AML-193 (cell line): ENCODE results near the gene ACR.

Experiments
- DNase-seq, 2 experiments: peaks; one replicate each; lab custom pipeline; 2025; lab: John Stamatoyannopoulos, UW

Gene ACR

DNA sequence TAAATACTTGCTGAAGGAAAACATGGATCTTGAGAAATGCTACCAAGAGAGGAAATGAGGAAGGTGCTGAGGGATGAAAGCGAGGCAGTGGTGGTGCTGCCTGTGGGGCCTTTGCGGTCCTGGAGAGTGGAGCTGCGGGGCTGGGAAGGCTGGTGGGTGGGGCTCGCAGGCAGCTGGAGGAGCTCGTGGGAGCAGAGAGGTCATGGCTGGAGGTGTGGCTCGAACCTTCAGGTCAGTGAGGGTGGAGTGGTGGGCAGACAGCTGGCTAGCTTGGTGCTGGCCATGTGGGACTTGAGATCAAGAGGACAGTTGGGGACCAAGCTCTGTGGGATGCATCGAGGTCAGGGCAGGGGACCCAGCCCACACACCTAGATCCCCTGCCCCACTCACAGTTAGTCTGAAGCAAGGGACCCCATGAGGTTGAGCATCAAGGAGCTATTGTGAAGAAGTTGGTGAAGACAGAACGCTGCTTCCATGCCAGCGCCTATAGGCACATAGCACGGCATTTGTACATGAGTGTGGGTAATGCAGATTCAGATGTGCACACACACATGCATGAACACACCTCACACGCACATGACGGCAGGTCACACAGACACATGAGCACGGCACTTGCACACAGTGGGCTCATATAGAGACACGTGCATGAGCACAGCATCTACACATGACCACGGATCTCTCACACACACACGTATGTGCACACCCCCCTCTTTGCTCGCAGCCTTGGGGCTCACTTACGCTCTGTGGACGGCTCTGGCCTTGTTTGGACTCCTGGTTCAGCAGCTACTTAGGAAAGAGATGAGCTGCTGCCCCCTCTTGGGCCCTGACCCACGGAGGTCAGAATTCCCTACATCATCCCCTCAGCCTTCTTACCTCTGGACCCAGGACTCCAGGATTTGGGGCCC, 34.9 kb upstream of the ACR start:
- DNase-seq, result no peak

DNA sequence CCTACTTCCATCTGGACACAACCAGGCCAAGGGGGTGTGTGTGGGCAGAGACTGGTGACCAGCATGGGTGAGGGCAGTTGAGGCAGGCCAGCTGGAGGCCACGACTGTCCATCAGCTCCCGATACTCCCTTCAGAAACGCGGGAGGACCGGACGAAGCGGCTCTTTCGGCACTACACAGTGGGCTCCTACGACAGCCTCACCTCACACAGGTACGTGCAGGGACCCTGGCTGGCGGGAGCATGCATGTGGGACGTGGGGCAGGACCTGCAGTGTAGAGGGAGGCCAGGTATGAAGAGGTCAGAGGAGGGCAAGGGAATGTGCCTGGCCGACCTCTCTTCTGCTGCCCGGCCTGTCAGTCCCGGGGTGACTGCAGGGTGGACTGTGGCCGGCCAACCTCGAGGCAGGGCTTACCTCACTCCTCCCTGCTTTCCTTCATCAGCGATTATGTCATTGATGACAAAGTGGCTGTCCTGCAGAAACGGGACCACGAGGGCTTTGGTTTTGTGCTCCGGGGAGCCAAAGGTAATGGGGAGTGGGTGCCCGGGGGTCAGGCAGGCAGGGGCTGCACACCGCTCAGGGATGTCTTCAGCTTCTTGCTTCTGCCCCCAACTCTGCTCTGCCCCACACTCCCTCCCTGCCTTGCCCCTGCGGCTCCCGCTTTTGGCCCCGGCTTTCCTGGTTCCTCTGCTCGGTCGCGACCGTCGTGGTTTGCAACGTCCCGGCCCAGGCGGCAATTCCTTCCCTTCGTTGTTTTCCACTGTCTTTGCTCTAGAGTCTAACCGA, 34.1 kb upstream of the ACR start:
- DNase-seq, result no peak

DNA sequence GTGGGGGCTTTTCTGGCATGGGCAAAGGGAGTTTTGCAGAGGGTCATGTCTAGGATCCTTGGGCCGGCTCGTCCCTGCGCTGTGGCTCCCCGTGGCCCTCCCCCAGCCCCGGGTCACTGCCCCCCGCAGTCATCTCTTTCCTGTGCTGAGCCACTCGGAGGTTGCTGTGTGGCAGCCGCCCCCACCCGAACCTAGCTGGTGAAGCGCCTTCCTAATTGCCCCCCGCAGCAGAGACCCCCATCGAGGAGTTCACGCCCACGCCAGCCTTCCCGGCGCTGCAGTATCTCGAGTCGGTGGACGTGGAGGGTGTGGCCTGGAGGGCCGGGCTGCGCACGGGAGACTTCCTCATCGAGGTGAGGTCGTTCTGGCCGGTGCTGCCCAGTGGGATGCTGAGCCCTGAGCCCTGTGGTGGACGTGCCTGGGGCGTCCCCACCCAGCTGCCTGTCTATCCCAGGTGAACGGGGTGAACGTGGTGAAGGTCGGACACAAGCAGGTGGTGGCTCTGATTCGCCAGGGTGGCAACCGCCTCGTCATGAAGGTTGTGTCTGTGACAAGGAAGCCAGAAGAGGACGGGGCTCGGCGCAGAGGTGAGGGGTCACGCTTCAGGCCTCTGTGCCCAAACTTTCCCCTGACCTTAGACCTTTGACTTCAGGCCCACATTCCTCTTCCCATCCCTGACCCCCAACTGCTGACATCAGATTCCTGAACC, 33.3 kb upstream of the ACR start:
- no peak for DNase-seq

- DNase-seq, result no peak
These were observed 32.7 kb upstream of the ACR start for GRCh38 chr22:50705219-50705691.

- DNase-seq, result no peak
These were observed 32.1 kb upstream of the ACR start for GRCh38 chr22:50705851-50706351.

GRCh38 chr22:50706481-50707125, 31.4 kb upstream of the ACR start:
- DNase-seq, result no peak

DNA sequence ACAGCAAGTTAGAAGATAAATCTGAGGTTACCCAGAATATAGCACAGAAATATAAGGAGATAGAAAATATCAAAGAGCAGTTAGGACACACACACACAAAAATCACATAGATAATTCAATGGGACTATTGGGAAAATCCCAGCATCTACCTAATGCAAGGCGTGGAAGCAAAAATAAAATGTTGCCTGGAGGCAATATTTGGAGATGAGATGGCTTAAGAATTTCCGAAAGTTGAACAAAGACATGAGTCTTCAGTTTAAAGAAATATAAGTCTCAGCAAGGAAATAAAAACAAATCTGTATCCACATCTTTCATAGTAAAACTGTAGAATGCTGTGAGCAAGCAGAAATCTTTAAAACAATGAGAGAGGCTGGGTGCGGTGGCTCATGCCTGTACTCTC, 29.5 kb upstream of the ACR start:
- DNase-seq, result no peak

GRCh38 chr22:50708996-50709395, 29.0 kb upstream of the ACR start:
- no peak for DNase-seq

DNA sequence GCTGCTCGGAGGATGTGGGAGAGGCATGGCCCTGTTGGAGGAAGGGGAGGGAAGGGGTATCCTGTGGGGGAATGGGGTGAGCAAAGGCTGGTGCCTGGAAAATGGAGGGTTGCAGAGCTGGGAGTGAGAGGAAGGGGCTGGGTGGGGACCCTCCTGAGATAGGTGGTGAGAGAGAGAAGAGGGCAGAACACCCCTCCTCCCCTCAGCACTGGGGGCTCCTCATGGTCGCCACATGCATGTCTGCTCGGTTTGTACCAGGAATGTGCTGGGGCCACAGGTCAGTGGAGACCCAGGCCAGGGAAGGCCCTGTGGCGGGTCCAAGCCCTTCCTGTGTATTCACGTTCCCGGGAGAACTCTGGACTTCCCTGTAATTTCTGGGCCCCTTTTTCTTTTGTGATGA, 27.8 kb upstream of the ACR start:
- no peak for DNase-seq

GRCh38 chr22:50710886-50711285, 27.1 kb upstream of the ACR start:
- no peak for DNase-seq

- no peak for DNase-seq
These were observed 26.3 kb upstream of the ACR start for GRCh38 chr22:50711446-50712340.

- no peak for DNase-seq
These were observed 25.5 kb upstream of the ACR start for GRCh38 chr22:50712341-50713007.

DNA sequence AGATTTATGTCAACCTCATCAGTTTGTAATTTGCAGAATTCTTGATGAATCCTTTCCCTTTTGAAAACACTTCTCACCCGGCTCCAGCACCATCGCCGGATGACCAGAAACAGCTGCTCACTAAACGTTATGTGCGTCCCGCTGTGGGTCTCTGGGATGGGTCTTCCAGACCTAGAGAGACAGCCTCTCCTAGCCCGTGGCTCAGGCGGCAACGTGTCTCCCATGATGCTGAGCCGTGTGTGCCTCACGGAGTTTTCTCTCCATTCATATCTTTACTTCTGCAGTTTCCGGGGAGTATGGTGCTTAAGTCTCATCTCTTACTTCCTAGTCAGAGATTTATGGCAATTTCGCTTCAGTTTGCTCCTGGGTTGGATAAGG, 25.0 kb upstream of the ACR start:
- DNase-seq, result no peak

DNA sequence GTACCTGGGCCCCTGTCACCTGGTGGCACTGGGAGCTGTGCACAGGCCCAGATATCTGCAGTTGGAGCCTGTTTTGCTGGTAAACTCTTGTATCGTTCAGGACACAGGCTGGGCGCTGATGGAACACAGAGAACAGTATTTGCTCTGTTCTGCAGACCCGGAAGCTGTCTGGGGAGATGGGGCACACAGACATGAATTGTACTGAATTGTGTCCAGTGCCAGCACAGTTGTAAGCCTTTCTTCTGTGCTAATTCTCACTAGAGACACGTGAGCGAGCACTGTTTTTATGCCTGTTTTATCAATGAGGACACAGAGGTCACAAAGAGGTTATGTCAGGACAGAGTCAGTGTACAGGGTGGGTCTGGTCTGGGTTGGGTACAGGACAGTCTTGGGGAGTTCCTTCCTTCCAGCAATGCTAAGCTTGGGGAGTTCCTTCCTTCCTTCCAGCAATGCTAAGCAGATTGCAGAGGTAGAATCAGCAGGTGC, 24.4 kb upstream of the ACR start:
- DNase-seq, result no peak

- no peak for DNase-seq
These were observed 23.9 kb upstream of the ACR start for GRCh38 chr22:50714150-50714549.

DNA sequence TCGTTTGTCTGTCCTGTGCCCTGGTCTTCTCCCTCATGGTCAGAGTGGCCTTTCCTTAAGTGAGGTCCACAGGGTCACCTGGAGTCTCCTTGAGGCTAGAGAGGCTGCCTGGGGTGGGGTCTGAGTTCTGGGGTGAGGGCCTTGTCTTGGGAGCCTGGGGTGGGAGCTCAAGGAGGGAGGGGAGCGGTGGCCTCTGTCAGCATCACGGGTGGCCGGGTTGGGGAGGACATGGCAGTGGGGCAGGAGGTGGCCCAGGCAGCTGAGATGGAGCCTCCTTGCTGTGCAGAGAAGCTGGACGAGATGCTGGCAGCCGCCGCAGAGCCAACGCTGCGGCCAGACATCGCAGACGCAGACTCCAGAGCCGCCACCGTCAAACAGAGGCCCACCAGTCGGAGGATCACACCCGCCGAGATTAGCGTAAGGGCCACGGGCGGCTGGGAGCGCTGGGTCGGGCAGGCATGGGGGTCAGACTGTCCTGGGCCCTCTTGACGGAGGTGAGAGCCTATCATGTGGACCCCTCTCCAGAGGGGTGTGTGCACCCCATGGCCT, 23.3 kb upstream of the ACR start:
- no peak for DNase-seq

- DNase-seq, result no peak
These were observed 22.8 kb upstream of the ACR start for GRCh38 chr22:50715250-50715649.

- DNase-seq, result no peak
These were observed 22.2 kb upstream of the ACR start for GRCh38 chr22:50715776-50716175.

DNA sequence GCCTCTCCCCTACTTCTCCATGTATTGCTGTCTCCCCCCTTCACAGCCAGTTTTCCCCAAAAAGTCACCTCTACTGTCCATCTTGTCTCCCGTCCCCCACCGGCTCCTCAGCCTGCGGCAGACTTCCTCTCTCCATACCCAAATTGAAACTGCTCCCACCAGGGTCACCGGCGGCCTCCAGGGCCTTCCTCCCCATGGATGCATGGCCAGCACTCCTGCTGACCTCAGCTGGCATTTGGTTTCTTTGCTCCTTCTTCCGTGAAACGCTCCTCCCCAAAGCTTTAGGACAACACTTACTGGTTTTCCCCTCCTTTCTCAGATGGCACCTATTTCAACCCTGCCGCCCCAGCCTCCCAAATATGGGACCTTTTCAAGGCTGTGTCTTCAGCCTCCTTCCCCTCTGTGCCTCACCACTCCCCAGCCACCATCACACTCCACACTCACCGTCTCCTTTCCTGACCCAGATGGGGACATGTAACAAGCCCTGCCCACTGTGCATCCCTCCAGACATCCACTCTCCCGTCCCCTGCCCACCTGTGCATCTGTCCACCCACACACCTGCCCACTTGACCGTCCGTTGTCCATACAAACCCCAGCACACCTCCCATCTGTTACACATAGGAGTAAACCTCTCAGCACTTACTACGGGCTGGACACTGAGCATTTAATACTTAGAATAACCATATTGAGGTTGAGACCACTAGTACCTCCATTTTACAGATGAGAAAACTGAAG, 21.5 kb upstream of the ACR start:
- no peak for DNase-seq
